Mesenchymal stem cell (in vitro differentiated cells and primary cell): Measurements from ENCODE around the gene MLLT1.

Source experiments
- DNase-seq: peaks from one replicate; pipeline ENCODE4 v3.0.0-alpha.2; 2013
- H2AFZ ChIP-seq: one replicate; pipeline ENCODE4 v1.6.1; 2013; ENCODE audit warnings: low read depth, mild to moderate bottlenecking, control low read depth, inconsistent platforms, low read length, moderate library complexity
- H2AK5ac ChIP-seq: 2 replicates; pipeline ENCODE4 v1.6.1; 2013; ENCODE audit warnings: low read length, moderate library complexity, mild to moderate bottlenecking, inconsistent platforms; ENCODE audit not compliant: severe bottlenecking
- H2BK120ac ChIP-seq: one replicate; pipeline ENCODE4 v1.6.1; 2013; ENCODE audit warnings: low read depth, mild to moderate bottlenecking, inconsistent platforms, low read length, moderate library complexity
- H2BK12ac ChIP-seq, 2 experiments: one replicate each; pipeline ENCODE4 v1.6.1; 2013; ENCODE audit warnings: inconsistent platforms in 2 of 2, low read length in 2 of 2, mild to moderate bottlenecking in 2 of 2, moderate library complexity in 2 of 2, control low read depth in 1 of 2
- H2BK15ac ChIP-seq: one replicate; pipeline ENCODE4 v1.6.1; 2013; ENCODE audit warnings: mild to moderate bottlenecking, low read depth, inconsistent platforms; ENCODE audit not compliant: poor library complexity, severe bottlenecking
- H2BK5ac ChIP-seq: 2 replicates; pipeline ENCODE4 v1.6.1; 2013; ENCODE audit warnings: low read depth, mild to moderate bottlenecking, low read length, control low read depth, inconsistent platforms; ENCODE audit not compliant: poor library complexity, severe bottlenecking
- H3K14ac ChIP-seq, 2 experiments: one replicate each; pipeline ENCODE4 v1.6.1; 2013; ENCODE audit warnings: inconsistent platforms in 2 of 2, low read length in 2 of 2, control low read depth in 1 of 2, mild to moderate bottlenecking in 1 of 2, moderate library complexity in 1 of 2
- H3K18ac ChIP-seq, 2 experiments: one replicate each; pipeline ENCODE4 v1.6.1; 2013; ENCODE audit warnings: inconsistent platforms in 2 of 2, low read length in 2 of 2, control low read depth in 1 of 2, low read depth in 1 of 2, mild to moderate bottlenecking in 1 of 2
- H3K23ac ChIP-seq, 2 experiments: one replicate each; pipeline ENCODE4 v1.6.1; 2013; ENCODE audit warnings: inconsistent platforms in 2 of 2, low read length in 2 of 2, mild to moderate bottlenecking in 2 of 2, moderate library complexity in 2 of 2, control low read depth in 1 of 2
- H3K27ac ChIP-seq: 2 replicates; pipeline ENCODE4 v1.5.1; 2013; ENCODE audit warnings: mild to moderate bottlenecking, moderate library complexity, low read length, control low read depth, inconsistent platforms; ENCODE audit not compliant: poor library complexity, severe bottlenecking
- H3K27me3 ChIP-seq, 2 experiments: 2 replicates each; pipeline versions ENCODE4 v1.6.1 to v1.7.0; 2013; ENCODE audit warnings: low read length in 2 of 2, mild to moderate bottlenecking in 2 of 2, moderate library complexity in 2 of 2, control low read depth in 1 of 2, inconsistent platforms in 1 of 2; ENCODE audit not compliant: control insufficient read depth in 1 of 2, insufficient read depth in 1 of 2
- H3K36me3 ChIP-seq, 2 experiments: 2 replicates each; pipeline versions ENCODE4 v1.6.1 to v1.7.0; 2013; ENCODE audit warnings: low read length in 2 of 2, control low read depth in 1 of 2, inconsistent platforms in 1 of 2, low read depth in 1 of 2, mild to moderate bottlenecking in 1 of 2; ENCODE audit not compliant: insufficient read depth in 2 of 2, control insufficient read depth in 1 of 2
- H3K4ac ChIP-seq, 2 experiments: one replicate each; pipeline ENCODE4 v1.6.1; 2013; ENCODE audit warnings: inconsistent platforms in 2 of 2, low read length in 2 of 2, mild to moderate bottlenecking in 2 of 2, moderate library complexity in 2 of 2, control low read depth in 1 of 2, low read depth in 1 of 2
- H3K4me1 ChIP-seq: 2 replicates; pipeline ENCODE4 v1.6.1; 2013; ENCODE audit warnings: low read depth, low read length, control low read depth; ENCODE audit not compliant: control insufficient read depth, insufficient read depth
- H3K4me2 ChIP-seq: 2 replicates; pipeline ENCODE4 v1.6.1; 2013; ENCODE audit warnings: low read length, mild to moderate bottlenecking, inconsistent platforms; ENCODE audit not compliant: poor library complexity, severe bottlenecking
- H3K4me3 ChIP-seq, 2 experiments: 2 replicates each; pipeline versions ENCODE4 v1.5.1 to v1.7.0; 2013; ENCODE audit warnings: low read length in 2 of 2, mild to moderate bottlenecking in 2 of 2, control low read depth in 1 of 2, low read depth in 1 of 2; ENCODE audit not compliant: insufficient read depth in 1 of 2
- H3K79me1 ChIP-seq: replicated peaks from 2 replicates; pipeline ENCODE4 v1.6.1; 2013; ENCODE audit warnings: mild to moderate bottlenecking, control low read depth, low read length, inconsistent platforms; ENCODE audit not compliant: poor library complexity, severe bottlenecking
- H3K9ac ChIP-seq: 2 replicates; pipeline ENCODE4 v1.7.0; 2013; ENCODE audit warnings: mild to moderate bottlenecking, low read length, moderate library complexity
- H3K9me3 ChIP-seq: 2 replicates; pipeline ENCODE4 v1.7.0; 2013; ENCODE audit warnings: mild to moderate bottlenecking, low read length; ENCODE audit not compliant: control insufficient read depth
- H4K8ac ChIP-seq: one replicate; pipeline ENCODE4 v1.6.1; 2013; ENCODE audit warnings: inconsistent platforms, mild to moderate bottlenecking, low read length, moderate library complexity
- H4K91ac ChIP-seq: one replicate; pipeline ENCODE4 v1.6.1; 2013; ENCODE audit warnings: mild to moderate bottlenecking, low read length, inconsistent platforms
- WGBS: methylation state at CpG from one replicate; pipeline ENCODE4 v1.1.7; 2013; ENCODE audit warnings: mixed read lengths; 5-methylcytosine and 5-hydroxymethylcytosine counted together

The MLLT1 gene

DNA sequence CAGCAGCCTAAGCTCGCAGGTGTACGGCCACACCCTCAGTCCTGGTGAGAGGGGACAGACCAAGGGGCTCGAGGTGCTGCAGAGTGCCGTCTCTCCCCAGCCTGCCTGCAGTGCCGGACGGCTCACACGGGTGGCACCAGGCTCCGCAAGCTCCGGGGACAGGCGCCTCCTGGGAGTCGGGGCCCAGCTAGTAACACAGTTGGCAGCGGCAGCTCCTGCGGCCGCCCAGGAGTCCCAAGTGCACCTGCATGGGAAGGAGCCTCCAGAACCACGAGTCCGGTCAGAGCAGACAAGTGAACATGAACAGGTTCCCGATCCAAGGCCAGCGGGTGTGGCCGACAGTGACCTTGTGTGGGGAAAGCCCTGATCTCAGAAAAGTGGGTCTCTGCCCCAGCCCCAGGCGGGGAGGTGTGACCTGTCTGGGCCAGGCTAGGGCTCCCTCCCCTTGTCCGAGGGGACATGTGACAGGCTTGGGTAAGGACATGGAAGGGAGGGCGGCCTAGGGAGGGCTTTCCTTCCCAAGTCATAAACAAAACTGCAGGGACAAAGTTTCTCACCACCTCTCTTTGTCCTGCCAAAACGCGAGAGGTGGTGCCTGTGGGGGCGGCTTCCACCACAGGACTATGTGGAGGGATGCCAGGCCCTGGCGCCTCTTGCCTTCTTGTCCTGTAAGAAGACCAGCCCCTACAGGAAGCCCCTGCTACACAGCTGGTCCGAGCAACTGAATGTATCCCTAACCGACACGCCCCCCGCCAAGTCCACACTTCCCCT lies 46.5 kb downstream of the MLLT1 start:
- Histone ChIP-seq H2AFZ (no peak overlapping the region), H3K9ac (peak overlapping the region; percentile 51), H2BK5ac (no peak overlapping the region), H2BK15ac (no peak overlapping the region), H3K9me3 (no peaks in the 10 kb centered on the region), H3K4me2 (peak overlapping the region; percentile 6), H3K4me3 (peak overlapping the region in 1 of 2 experiments; percentile 43), H2AK5ac (peak overlapping the region; percentile 10), H3K27ac (peak overlapping the region; percentile 73), H3K27me3 (no peaks in the 10 kb centered on the region), H3K79me1 (peaks cover 57% of the 10 kb centered on the region), H4K8ac (no peak overlapping the region), H3K36me3 (peaks cover 13 to 50% of the 10 kb centered on the region in 2 experiments), H3K4me1 (peaks cover 58% of the 10 kb centered on the region), H2BK12ac (peak overlapping the region in 1 of 2 experiments; percentile 33), H2BK120ac (no peak overlapping the region), H3K14ac (peak overlapping the region in 1 of 2 experiments; percentile 41), H4K91ac (peak overlapping the region; percentile 85), H3K4ac (peak overlapping the region in 1 of 2 experiments; percentile 27), H3K23ac (peak overlapping the region in 1 of 2 experiments; percentile 24), H3K18ac (peak overlapping the region in 1 of 2 experiments; percentile 45)
- no peak for DNase-seq
- WGBS: 94% methylated on average over 29 of the region's 30 CpGs

DNA sequence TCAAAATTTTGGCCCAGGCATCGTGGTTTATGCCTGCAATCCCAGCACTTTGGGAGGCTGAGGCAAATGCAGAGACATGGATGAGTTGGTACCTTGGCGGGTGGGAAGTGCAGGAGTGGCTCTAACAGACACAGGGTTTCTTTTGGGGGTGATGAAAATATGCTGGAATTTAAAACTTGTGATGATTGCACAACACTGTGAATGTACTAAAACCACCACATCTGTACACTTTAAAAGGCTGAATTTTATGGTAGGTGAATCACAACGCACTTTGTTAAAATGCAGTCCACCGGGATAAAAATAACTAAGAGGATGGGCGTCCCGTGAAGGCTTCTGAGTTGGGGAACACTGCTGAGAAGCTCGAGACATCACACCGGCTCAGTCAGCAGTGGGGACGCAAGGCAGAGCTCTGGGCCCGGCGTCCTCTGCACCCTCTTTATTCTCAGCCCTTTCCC lies 47.1 kb downstream of the MLLT1 start:
- Histone ChIP-seq H3K9ac (peak overlapping the region; percentile 51), H3K9me3 (no peaks in the 10 kb centered on the region), H3K27me3 (no peaks in the 10 kb centered on the region), H3K27ac (peak overlapping the region; percentile 73), H2AK5ac (peak overlapping the region; percentile 10), H3K4me3 (peak overlapping the region in 1 of 2 experiments; percentile 43), H3K79me1 (peaks cover 61% of the 10 kb centered on the region), H2BK12ac (peak overlapping the region in 1 of 2 experiments; percentile 0), H4K8ac (no peak overlapping the region), H3K36me3 (peaks cover 13 to 54% of the 10 kb centered on the region in 2 experiments), H3K4me2 (peak overlapping the region; percentile 6), H2BK5ac (no peak overlapping the region), H3K23ac (peak overlapping the region in 1 of 2 experiments; percentile 2), H4K91ac (peak overlapping the region; percentile 85), H2BK15ac (no peak overlapping the region), H2BK120ac (no peak overlapping the region), H3K4me1 (peaks cover 58% of the 10 kb centered on the region), H2AFZ (no peak overlapping the region), H3K14ac (no peak overlapping the region), H3K18ac (no peak overlapping the region), H3K4ac (peak overlapping the region in 1 of 2 experiments; percentile 27)
- peak; percentile 62 for DNase-seq
- 29% methylated on average over 11 of the region's 11 CpGs for WGBS

DNA sequence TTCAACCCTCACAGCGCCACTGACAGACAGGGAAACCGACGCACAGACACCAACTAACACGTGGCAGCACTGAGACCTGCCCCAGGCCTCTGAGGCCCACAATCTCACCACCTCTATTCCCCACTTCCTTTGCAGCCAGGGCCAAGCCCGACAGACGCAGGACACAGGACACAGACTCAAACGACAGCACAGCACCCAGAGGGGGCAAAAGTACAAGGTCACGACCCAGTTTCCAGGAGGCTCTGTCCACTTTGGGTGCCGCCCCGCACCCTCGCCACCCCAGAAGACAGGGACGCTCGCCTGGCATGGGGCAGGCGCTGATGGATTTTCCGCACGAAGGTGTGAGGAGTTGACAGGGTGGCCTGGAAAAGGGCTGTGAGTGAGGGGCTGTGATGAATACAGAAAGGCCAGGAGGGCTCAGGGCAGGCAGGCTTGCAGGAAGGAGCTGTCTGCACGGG lies 48.8 kb downstream of the MLLT1 start:
- no peak overlapping the region for H3K4me3 ChIP-seq
- H2AFZ ChIP-seq: no peak overlapping the region
- no peaks in the 10 kb centered on the region for H3K9me3 ChIP-seq
- peaks cover 67% of the 10 kb centered on the region for H3K79me1 ChIP-seq
- no peak overlapping the region for H3K9ac ChIP-seq
- H3K36me3 ChIP-seq: peaks cover 25 to 60% of the 10 kb centered on the region in 2 experiments
- H3K4me1 ChIP-seq: peaks cover 48% of the 10 kb centered on the region
- 92% methylated on average over 17 of the region's 17 CpGs for WGBS
- peak overlapping the region in 1 of 2 experiments; percentile 15 for H3K14ac ChIP-seq
- H2AK5ac ChIP-seq: no peak overlapping the region
- no peaks in the 10 kb centered on the region for H3K27me3 ChIP-seq
- H3K4ac ChIP-seq: no peak overlapping the region
- H3K27ac ChIP-seq: no peak overlapping the region
- H3K23ac ChIP-seq: no peak overlapping the region
- no peak overlapping the region for H2BK5ac ChIP-seq
- no peak for DNase-seq
- no peak overlapping the region for H2BK120ac ChIP-seq
- H4K91ac ChIP-seq: no peak overlapping the region
- H3K18ac ChIP-seq: no peak overlapping the region
- H2BK12ac ChIP-seq: no peak overlapping the region
- no peak overlapping the region for H4K8ac ChIP-seq
- no peak overlapping the region for H2BK15ac ChIP-seq
- no peak overlapping the region for H3K4me2 ChIP-seq

DNA sequence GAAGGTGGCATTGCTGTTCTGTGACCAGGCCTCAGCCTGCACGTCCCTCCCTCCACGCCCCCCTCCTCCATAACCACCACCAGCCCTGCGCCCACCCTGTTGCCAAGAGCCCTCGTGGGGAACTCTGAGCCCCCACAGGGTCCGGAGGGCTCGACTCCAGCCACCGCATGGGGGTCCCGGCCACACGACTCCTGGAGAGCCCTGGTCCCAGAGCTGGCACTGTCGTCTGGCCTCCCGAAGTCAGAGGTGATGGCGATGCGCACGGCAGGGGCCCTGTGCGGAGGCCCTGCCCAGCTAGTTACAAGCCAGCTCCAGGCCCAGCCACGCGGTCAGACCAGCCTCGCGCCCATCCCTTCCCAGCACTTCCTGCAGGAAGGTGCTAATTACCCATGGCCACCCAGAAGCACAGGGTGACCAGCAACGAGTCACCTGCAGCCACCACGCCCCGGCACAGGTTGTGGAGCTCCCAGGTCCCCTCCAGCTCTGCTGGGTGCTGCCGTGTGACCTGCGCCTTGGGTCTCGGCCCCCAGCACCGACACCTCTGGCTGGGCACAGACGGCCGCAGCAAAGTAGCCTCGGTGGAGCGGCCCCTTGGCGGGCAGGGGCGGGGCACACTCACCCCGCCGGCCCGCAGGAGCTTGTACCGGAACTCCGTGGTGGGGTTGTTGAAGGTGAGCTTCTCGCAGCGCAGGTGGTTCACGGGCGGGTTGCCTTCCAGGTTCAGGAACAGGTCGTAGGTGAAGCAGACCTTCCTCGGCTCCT lies 49.6 kb downstream of the MLLT1 start:
- H3K79me1 ChIP-seq: peaks cover 69% of the 10 kb centered on the region
- no peak overlapping the region for H3K9ac ChIP-seq
- no peak overlapping the region for H3K4me3 ChIP-seq
- H2BK15ac ChIP-seq: no peak overlapping the region
- H2BK5ac ChIP-seq: no peak overlapping the region
- no peak overlapping the region for H3K18ac ChIP-seq
- no peak overlapping the region for H2AFZ ChIP-seq
- no peak overlapping the region for H2BK120ac ChIP-seq
- no peak overlapping the region for H3K27ac ChIP-seq
- H3K27me3 ChIP-seq: no peaks in the 10 kb centered on the region
- H3K4me1 ChIP-seq: peaks cover 40% of the 10 kb centered on the region
- peaks cover 34 to 66% of the 10 kb centered on the region in 2 experiments for H3K36me3 ChIP-seq
- H3K4me2 ChIP-seq: no peak overlapping the region
- no peaks in the 10 kb centered on the region for H3K9me3 ChIP-seq
- H3K4ac ChIP-seq: no peak overlapping the region
- no peak overlapping the region for H2AK5ac ChIP-seq
- DNase-seq: no peak
- no peak overlapping the region for H4K8ac ChIP-seq
- H3K23ac ChIP-seq: no peak overlapping the region
- no peak overlapping the region for H3K14ac ChIP-seq
- no peak overlapping the region for H4K91ac ChIP-seq
- no peak overlapping the region for H2BK12ac ChIP-seq
- 95% methylated on average over 43 of the region's 43 CpGs for WGBS
